Lower lobe of right lung (tissue), 2 donors: Measurements from ENCODE around the gene PTBP1. TPM values are rescaled to one million over a fixed set of nuclear protein-coding genes. Genes with fewer than 3 reads are reported as not detected.
"Not testable (repeated sequence)": the region's sequence is repeated elsewhere in the genome, so short reads cannot be mapped to it uniquely, and the experiment has no call there.

Experiments
- ATAC-seq, 2 donors: fragments of 200-7000 bp; cut with Tn5 transposase; one replicate each; pipeline ENCODE4 v1.9.1; 2020 to 2022; ENCODE audit warnings: mild to moderate bottlenecking in 2 of 2, moderate library complexity in 2 of 2
- DNase-seq: peaks from one replicate; pipeline ENCODE4 v3.0.0-alpha.2; 2020
- H3K27ac ChIP-seq: fragments of 200-600 bp; one replicate; pipeline ENCODE4 v1.8.0; 2022
- H3K27me3 ChIP-seq: fragments of 200-600 bp; one replicate; pipeline ENCODE4 v1.8.0; 2022; ENCODE audit warnings: low read depth
- H3K36me3 ChIP-seq: fragments of 200-600 bp; one replicate; pipeline ENCODE4 v1.8.0; 2022; ENCODE audit warnings: mild to moderate bottlenecking
- H3K4me1 ChIP-seq: fragments of 200-600 bp; one replicate; pipeline ENCODE4 v1.8.0; 2022
- H3K4me3 ChIP-seq: fragments of 200-600 bp; one replicate; pipeline ENCODE4 v1.8.0; 2022; ENCODE audit warnings: mild to moderate bottlenecking
- H3K9me3 ChIP-seq: fragments of 200-600 bp; one replicate; pipeline ENCODE4 v1.8.0; 2022
- CTCF ChIP-seq: fragments of 200-600 bp; IDR thresholded peaks from one replicate; pipeline ENCODE4 v1.8.0; 2022; ENCODE audit warnings: antibody characterized with exemption, mild to moderate bottlenecking
- intact Hi-C: fragments of 100-400 bp; cut with DNase I; formaldehyde crosslinking; loops from one replicate; pipeline ENCODE4 v1.11.0; 2022
- total RNA-seq: library from RNA; stranded (reverse); fragmentation: NEBNext Ultra II Directional; extraction: Animal tissue kit (Norgen Biotek cat#: 25700); gene quantifications from one replicate; pipeline ENCODE4 v1.2.1, GENCODE V29; 2021
- donor health status: DM: no; HTN: yes; CAD: no; lungs with severe emphysema.

The PTBP1 gene
- total RNA-seq, 1 donor from 2014 or later = 254 TPM

- Histone ChIP-seq H3K27me3 (no peaks in the 10 kb centered on the region), H3K4me1 (no peaks in the 10 kb centered on the region), H3K4me3 (no peak overlapping the region), H3K9me3 (no peaks in the 10 kb centered on the region), H3K36me3 (peaks cover 36% of the 10 kb centered on the region), H3K27ac (no peak overlapping the region)
- ATAC-seq = peak; percentile 4 to 20
- no peak for DNase-seq
- TF ChIP-seq CTCF = no peak
- intact Hi-C loops = no loop called here
Measured at GRCh38 chr19:814152-815078, 17.2 kb downstream of the PTBP1 start.

- ATAC-seq = peak; percentile 6 to 19
Measured at GRCh38 chr19:815079-815774, 18.0 kb downstream of the PTBP1 start.

GRCh38 chr19:815775-816499, 18.7 kb downstream of the PTBP1 start:
- intact Hi-C loops = no loop called here
- no peak for ATAC-seq

More at GRCh38 chr19:815079-815774, 18.0 kb downstream of the PTBP1 start:
- intact Hi-C loops = no loop called here
- Histone ChIP-seq H3K36me3 (peaks cover 28% of the 10 kb centered on the region), H3K4me1 (no peaks in the 10 kb centered on the region), H3K9me3 (no peaks in the 10 kb centered on the region), H3K27me3 (no peaks in the 10 kb centered on the region), H3K27ac (no peak overlapping the region), H3K4me3 (no peak overlapping the region)
- DNase-seq = no peak
- TF ChIP-seq CTCF = no peak

GRCh38 chr19:816500-816857, 19.2 kb downstream of the PTBP1 start:
- H3K4me3 ChIP-seq = no peak overlapping the region

More at GRCh38 chr19:815775-816499, 18.7 kb downstream of the PTBP1 start:
- no peak overlapping the region for H3K27ac ChIP-seq
- no peak for TF ChIP-seq CTCF
- H3K36me3 ChIP-seq = peaks cover 21% of the 10 kb centered on the region
- DNase-seq = no peak
- no peaks in the 10 kb centered on the region for H3K9me3 ChIP-seq
- no peaks in the 10 kb centered on the region for H3K4me1 ChIP-seq
- H3K4me3 ChIP-seq = no peak overlapping the region
- no peaks in the 10 kb centered on the region for H3K27me3 ChIP-seq

GRCh38 chr19:820212-820611, 23.0 kb downstream of the PTBP1 start:
- H3K9me3 ChIP-seq, H3K4me3 ChIP-seq, ATAC-seq, DNase-seq, H3K36me3 ChIP-seq, H3K27ac ChIP-seq, intact Hi-C loops: not testable (repeated sequence)
- Histone ChIP-seq H3K4me1 (peaks cover 15% of the 10 kb centered on the region), H3K27me3 (peaks cover 32% of the 10 kb centered on the region)

More at GRCh38 chr19:816500-816857, 19.2 kb downstream of the PTBP1 start:
- Histone ChIP-seq H3K27me3 (peaks cover 5% of the 10 kb centered on the region), H3K4me1 (no peaks in the 10 kb centered on the region), H3K36me3 (peaks cover 16% of the 10 kb centered on the region), H3K27ac (no peak overlapping the region), H3K9me3 (no peaks in the 10 kb centered on the region)
- no peak for ATAC-seq
- TF ChIP-seq CTCF = no peak
- no peak for DNase-seq
- intact Hi-C loops = no loop called here
